Rectal smooth muscle tissue (tissue), 1 donor: Measurements from ENCODE around the gene FXYD7.
A peak's percentile ranks its signal among the peaks of the same experiment; 100 is the strongest.
"Not testable (repeated sequence)": the region's sequence is repeated elsewhere in the genome, so short reads cannot be mapped to it uniquely, and the experiment has no call there.

Source experiments
- H3K27ac ChIP-seq: one replicate; pipeline ENCODE4 v1.7.0; 2013; ENCODE audit warnings: low read depth, low read length, inconsistent platforms
- H3K27me3 ChIP-seq: one replicate; pipeline ENCODE4 v1.7.0; 2013; ENCODE audit warnings: low read length; ENCODE audit not compliant: control insufficient read depth, insufficient read depth
- H3K36me3 ChIP-seq: one replicate; pipeline ENCODE4 v1.7.0; 2013; ENCODE audit warnings: low read length; ENCODE audit not compliant: control insufficient read depth, insufficient read depth
- H3K4me1 ChIP-seq: one replicate; pipeline ENCODE4 v1.7.0; 2013; ENCODE audit warnings: low read length; ENCODE audit not compliant: control insufficient read depth, insufficient read depth
- H3K4me3 ChIP-seq: one replicate; pipeline ENCODE4 v1.7.0; 2013; ENCODE audit warnings: low read length
- H3K9ac ChIP-seq: one replicate; pipeline ENCODE4 v1.7.0; 2013; ENCODE audit warnings: low read length

The FXYD7 gene

GRCh38 chr19:35144600-35145436 is 1.8 kb downstream of the FXYD7 start:
- Histone ChIP-seq H3K27me3 (peaks cover 5% of the 10 kb centered on the region), H3K36me3 (no peaks in the 10 kb centered on the region), H3K27ac (no peak overlapping the region), H3K4me1 (no peaks in the 10 kb centered on the region), H3K9ac (no peak overlapping the region), H3K4me3 (no peak overlapping the region)

GRCh38 chr19:35146746-35147459 is 3.8 kb downstream of the FXYD7 start:
- Histone ChIP-seq H3K27me3 (peaks cover 11% of the 10 kb centered on the region), H3K27ac (no peak overlapping the region), H3K36me3 (no peaks in the 10 kb centered on the region), H3K4me3 (no peak overlapping the region), H3K4me1 (no peaks in the 10 kb centered on the region), H3K9ac (no peak overlapping the region)

- H3K36me3 ChIP-seq, result no peaks in the 10 kb centered on the region
- no peak overlapping the region for H3K4me3 ChIP-seq
- H3K27ac ChIP-seq, result no peak overlapping the region
- no peak overlapping the region for H3K9ac ChIP-seq
- H3K27me3 ChIP-seq, result peaks cover 12% of the 10 kb centered on the region
- no peaks in the 10 kb centered on the region for H3K4me1 ChIP-seq
Measured at GRCh38 chr19:35149463-35149862, 6.4 kb downstream of the FXYD7 start.

- no peak overlapping the region for H3K27ac ChIP-seq
- H3K36me3 ChIP-seq, result no peaks in the 10 kb centered on the region
- no peaks in the 10 kb centered on the region for H3K4me1 ChIP-seq
- peaks cover 18% of the 10 kb centered on the region for H3K27me3 ChIP-seq
- no peak overlapping the region for H3K9ac ChIP-seq
- no peak overlapping the region for H3K4me3 ChIP-seq
Measured at GRCh38 chr19:35150445-35150844, 7.4 kb downstream of the FXYD7 start.

GRCh38 chr19:35151273-35152065 is 8.4 kb downstream of the FXYD7 start:
- no peaks in the 10 kb centered on the region for H3K36me3 ChIP-seq
- peaks cover 18% of the 10 kb centered on the region for H3K27me3 ChIP-seq
- H3K9ac ChIP-seq, result no peak overlapping the region
- H3K27ac ChIP-seq, result no peak overlapping the region
- H3K4me1 ChIP-seq, result no peaks in the 10 kb centered on the region
- H3K4me3 ChIP-seq, result no peak overlapping the region

GRCh38 chr19:35153129-35153522 is 10.1 kb downstream of the FXYD7 start:
- not testable (repeated sequence) for H3K4me3 ChIP-seq, H3K4me1 ChIP-seq, H3K27ac ChIP-seq, H3K9ac ChIP-seq, H3K36me3 ChIP-seq
- peaks cover 18% of the 10 kb centered on the region for H3K27me3 ChIP-seq

- peaks cover 2% of the 10 kb centered on the region for H3K36me3 ChIP-seq
- peak overlapping the region; percentile 63 for H3K4me3 ChIP-seq
- H3K27me3 ChIP-seq, result peaks cover 18% of the 10 kb centered on the region
- no peak overlapping the region for H3K27ac ChIP-seq
- no peaks in the 10 kb centered on the region for H3K4me1 ChIP-seq
- H3K9ac ChIP-seq, result no peak overlapping the region
Measured at GRCh38 chr19:35153701-35154524, 10.9 kb downstream of the FXYD7 start.

GRCh38 chr19:35154525-35155406 is 11.7 kb downstream of the FXYD7 start, which contains the start of gene FXYD5:
Gene FXYD5, plus strand, starts transcription at chr19:35154735. Its CDS starts 816 bp downstream, at chr19:35155551.
- H3K9ac ChIP-seq, result peak within 1 kb of the TSS; percentile 41
- peaks cover 2% of the 10 kb centered on the region for H3K36me3 ChIP-seq
- H3K4me1 ChIP-seq, result no peaks in the 10 kb centered on the region
- peak within 1 kb of the TSS; percentile 63 for H3K4me3 ChIP-seq
- H3K27me3 ChIP-seq, result peaks cover 18% of the 10 kb centered on the region
- H3K27ac ChIP-seq, result no peak within 1 kb of the TSS

- Histone ChIP-seq H3K27ac (no peak overlapping the region), H3K27me3 (peaks cover 18% of the 10 kb centered on the region), H3K36me3 (peaks cover 2% of the 10 kb centered on the region), H3K4me1 (no peaks in the 10 kb centered on the region), H3K9ac (peak overlapping the region; percentile 41), H3K4me3 (peak overlapping the region; percentile 63)
Measured at GRCh38 chr19:35155441-35155840, 12.4 kb downstream of the FXYD7 start.

GRCh38 chr19:35155981-35156672 is 13.1 kb downstream of the FXYD7 start:
- Histone ChIP-seq H3K27ac (no peak overlapping the region), H3K27me3 (peaks cover 15% of the 10 kb centered on the region), H3K36me3 (peaks cover 2% of the 10 kb centered on the region), H3K4me1 (no peaks in the 10 kb centered on the region), H3K9ac (no peak overlapping the region), H3K4me3 (no peak overlapping the region)

- Histone ChIP-seq H3K27me3 (peaks cover 12% of the 10 kb centered on the region), H3K4me1 (no peaks in the 10 kb centered on the region), H3K9ac (no peak overlapping the region), H3K4me3 (no peak overlapping the region), H3K36me3 (peaks cover 2% of the 10 kb centered on the region), H3K27ac (no peak overlapping the region)
Measured at GRCh38 chr19:35156673-35157014, 13.6 kb downstream of the FXYD7 start.
